HCT116 (cell line): Measurements from ENCODE around the gene DONSON. TPM values are rescaled to one million over a fixed set of nuclear protein-coding genes. Genes with fewer than 3 reads are reported as not detected.
A peak's percentile ranks its signal among the peaks of the same experiment; 100 is the strongest.

ENCODE experiments used
- ATAC-seq: fragments of 200-7000 bp; cut with Tn5 transposase; 2 replicates; pipeline ENCODE4 v1.9.1; 2020; ENCODE audit warnings: mild to moderate bottlenecking, moderate library complexity
- BruUV-seq: library from RNA; stranded (reverse); fragments of 400-500 nt; replicated peaks from 2 replicates; lab custom pipeline; 2021; lab: Mats Ljungman, UMichigan
- CTCF ChIA-PET: fragments of 300-600 bp; sonication (Branson Sonifier 250); formaldehyde crosslinking; loops from one replicate; lab custom pipeline; 2021; ENCODE audit warnings: antibody characterized with exemption; lab: Charles Lee
- POLR2A ChIA-PET: fragments of 300-600, 350-600 bp; sonication (Branson Sonifier 250); formaldehyde crosslinking; loops from one replicate; lab custom pipeline; 2021; ENCODE audit warnings: antibody characterized with exemption; lab: Charles Lee
- RAD21 ChIA-PET, 2 experiments: fragments of 300-600 bp; sonication (Branson Sonifier 250); formaldehyde crosslinking; loops; one replicate each; lab custom pipeline; 2023; ENCODE audit warnings: low total read pairs in 2 of 2; ENCODE audit not compliant: uncharacterized antibody in 2 of 2, unreplicated experiment in 2 of 2, low non-redundant PET in 1 of 2; lab: Charles Lee
- DNase-seq: peaks from one replicate; pipeline ENCODE4 v3.0.0-alpha.2; 2010; ENCODE audit warnings: low read depth, low spot score
- H2AFZ ChIP-seq: fragments of 200-600 bp; shearing (Covaris generic), sonication (generic); 2 replicates; pipeline ENCODE4 v1.6.1; 2017; ENCODE audit warnings: low read depth, mixed run types, mixed read lengths, antibody characterized with exemption, low read length; ENCODE audit not compliant: poor library complexity, severe bottlenecking
- H3K27ac ChIP-seq: 2 replicates; pipeline ENCODE4 v1.5.1; 2012; ENCODE audit warnings: low read depth, low read length
- H3K27me3 ChIP-seq: fragments of 200-600 bp; sonication (generic); 2 replicates; pipeline ENCODE4 v1.6.1; 2016; ENCODE audit warnings: mixed run types, low read length, mixed read lengths; ENCODE audit not compliant: insufficient read depth
- H3K36me3 ChIP-seq, 2 experiments: fragments of 200-500 bp in 1 of 2; fragments of 200-600 bp in 1 of 2; sonication (Bioruptor generic) in 1 of 2; sonication (generic) in 1 of 2; 2 replicates each; pipeline versions ENCODE4 v1.5.1 to v1.6.1; 2014 to 2016; ENCODE audit warnings: low read length in 2 of 2, inconsistent platforms in 1 of 2, mixed read lengths in 1 of 2, mixed run types in 1 of 2; ENCODE audit not compliant: insufficient read depth in 2 of 2, control insufficient read depth in 1 of 2
- H3K4me1 ChIP-seq, 2 experiments: fragments of 200-600 bp in 1 of 2; sonication (generic) in 1 of 2; 2 replicates each; pipeline versions ENCODE4 v1.5.1 to v1.6.1; 2012 to 2017; ENCODE audit warnings: low read length in 2 of 2, inconsistent platforms in 1 of 2, mild to moderate bottlenecking in 1 of 2, mixed read lengths in 1 of 2, mixed run types in 1 of 2, moderate library complexity in 1 of 2; ENCODE audit not compliant: insufficient read depth in 2 of 2, control insufficient read depth in 1 of 2
- H3K4me2 ChIP-seq: fragments of 200-600 bp; sonication (generic); 2 replicates; pipeline ENCODE4 v1.6.1; 2017; ENCODE audit warnings: mixed run types, low read length, mixed read lengths
- H3K4me3 ChIP-seq, 2 experiments: fragments of 200-600 bp in 1 of 2; sonication (generic) in 1 of 2; replicated peaks in 1 of 2; 2 replicates each; pipeline ENCODE4 v1.5.1; 2011 to 2016; ENCODE audit warnings: low read length in 2 of 2, control low read depth in 1 of 2, low read depth in 1 of 2, mild to moderate bottlenecking in 1 of 2, mixed read lengths in 1 of 2, mixed run types in 1 of 2
- H3K79me2 ChIP-seq: fragments of 200-600 bp; sonication (generic); 2 replicates; pipeline ENCODE4 v1.6.1; 2017; ENCODE audit warnings: mild to moderate bottlenecking, mixed run types, low read length, moderate library complexity, mixed read lengths; ENCODE audit not compliant: insufficient read depth
- H3K9ac ChIP-seq: fragments of 200-600 bp; sonication (generic); 2 replicates; pipeline ENCODE4 v1.6.1; 2016; ENCODE audit warnings: low read length, mixed read lengths
- H3K9me2 ChIP-seq: fragments of 200-600 bp; sonication (generic), shearing (Covaris generic); 2 replicates; pipeline ENCODE4 v1.6.1; 2017; ENCODE audit warnings: mixed run types, mild to moderate bottlenecking, moderate library complexity; ENCODE audit not compliant: insufficient read depth
- H3K9me3 ChIP-seq, 2 experiments: fragments of 200-500 bp in 1 of 2; fragments of 200-600 bp in 1 of 2; sonication (Bioruptor generic) in 1 of 2; sonication (generic) in 1 of 2; 2 replicates each; pipeline ENCODE4 v1.6.1; 2014 to 2017; ENCODE audit warnings: low read length in 2 of 2, mixed read lengths in 2 of 2, inconsistent platforms in 1 of 2, low read depth in 1 of 2, mild to moderate bottlenecking in 1 of 2, mixed run types in 1 of 2, moderate library complexity in 1 of 2; ENCODE audit not compliant: control insufficient read depth in 1 of 2, insufficient read depth in 1 of 2
- H4K20me1 ChIP-seq: fragments of 200-600 bp; sonication (generic), shearing (Covaris generic); 2 replicates; pipeline ENCODE4 v1.6.1; 2017; ENCODE audit warnings: mixed run types, mild to moderate bottlenecking, moderate library complexity; ENCODE audit not compliant: insufficient read depth
- CBX3 ChIP-seq: IDR thresholded peaks from 2 replicates; pipeline ENCODE4 v1.6.1; 2012; ENCODE audit warnings: low read depth
- ELF1 ChIP-seq: IDR thresholded peaks from 2 replicates; pipeline ENCODE4 v1.6.1; 2012; ENCODE audit warnings: low read depth, borderline replicate concordance
- EZH2phosphoT487 ChIP-seq: fragments of 200-600 bp; IDR thresholded peaks from 2 replicates; pipeline ENCODE4 v1.6.1; 2018; ENCODE audit warnings: antibody characterized with exemption, borderline replicate concordance
- FOSL1 ChIP-seq: IDR thresholded peaks from 2 replicates; pipeline ENCODE4 v1.6.1; 2012; ENCODE audit warnings: low read depth
- JUND ChIP-seq: IDR thresholded peaks from 2 replicates; pipeline ENCODE4 v1.6.1; 2012
- POLR2AphosphoS5 ChIP-seq: IDR thresholded peaks from 2 replicates; pipeline ENCODE4 v1.6.1; 2011; ENCODE audit warnings: mild to moderate bottlenecking, low read depth, low read length, moderate library complexity
- SIN3A ChIP-seq: IDR thresholded peaks from 2 replicates; pipeline ENCODE4 v1.6.1; 2012; ENCODE audit warnings: low read depth
- SP1 ChIP-seq: IDR thresholded peaks from 2 replicates; pipeline ENCODE4 v1.6.1; 2012; ENCODE audit warnings: low read depth
- SRF ChIP-seq: IDR thresholded peaks from 2 replicates; pipeline ENCODE4 v1.6.1; 2012; ENCODE audit warnings: low read depth
- YY1 ChIP-seq: IDR thresholded peaks from 2 replicates; pipeline ENCODE4 v1.6.1; 2011; ENCODE audit warnings: low read length, low read depth, moderate library complexity, mild to moderate bottlenecking; ENCODE audit not compliant: insufficient replicate concordance; ENCODE audit errors: extremely low read depth
- ZBTB33 ChIP-seq: IDR thresholded peaks from 2 replicates; pipeline ENCODE4 v1.6.1; 2011; ENCODE audit warnings: mild to moderate bottlenecking, low read length, moderate library complexity; ENCODE audit not compliant: insufficient replicate concordance; ENCODE audit errors: extremely low read depth
- ZFX ChIP-seq: fragments of 450-650 bp; IDR thresholded peaks from 2 replicates; pipeline ENCODE4 v1.6.1; 2017
- ZNF274 ChIP-seq: fragments of 200-500 bp; sonication (Bioruptor generic); IDR thresholded peaks from 2 replicates; pipeline ENCODE4 v1.6.1; 2014; ENCODE audit warnings: mild to moderate bottlenecking, low read depth, low read length, inconsistent platforms
- intact Hi-C: fragments of 100-400 bp; cut with micrococcal nuclease; formaldehyde crosslinking; loops from 2 replicates; pipeline ENCODE4 v1.10.0; 2022
- total RNA-seq: library from RNA; stranded (reverse); gene quantifications from one replicate; pipeline ENCODE4 v1.2.1, GENCODE V29; 2021; ENCODE audit not compliant: unreplicated experiment
- TF ChIP-seq, protein P1 (sequence below): IDR thresholded peaks from 2 replicates; pipeline ENCODE4 v1.6.1; 2012; ENCODE audit warnings: low read depth

Gene DONSON
- total RNA-seq, 1 experiment from 2014 or later, result 31.7 TPM

GRCh38 chr21:33586927-33587326 is 1.6 kb downstream of the DONSON start:
- Histone ChIP-seq H2AFZ (no peak overlapping the region), H3K36me3 (peaks cover 20% of the 10 kb centered on the region in 2 experiments), H3K79me2 (peaks cover 45% of the 10 kb centered on the region), H3K4me2 (peak overlapping the region; percentile 95), H3K9me3 (no peaks in the 10 kb centered on the region), H3K4me3 (peak overlapping the region; percentile 86 to 88; a peak in 3 of 4 replicates), H3K27ac (no peak overlapping the region), H3K9me2 (no peaks in the 10 kb centered on the region), H3K4me1 (peaks cover 6 to 21% of the 10 kb centered on the region in 2 experiments; a peak in 3 of 4 replicates), H3K9ac (peak overlapping the region; percentile 95), H3K27me3 (no peaks in the 10 kb centered on the region), H4K20me1 (no peaks in the 10 kb centered on the region)
- intact Hi-C loops, result no loop called here
- no TSS peak for BruUV-seq
- DNase-seq (no peak), ATAC-seq (no peak)
- ChIA-PET RAD21 (no interaction called here), CTCF (no interaction called here), POLR2A (no interaction called here)
- TF ChIP-seq SP1, result no peak
- no peak for TF ChIP-seq SRF
- TF ChIP-seq CBX3, result no peak
- no peak for TF ChIP-seq EZH2phosphoT487
- no peak for TF ChIP-seq ELF1
- TF ChIP-seq POLR2AphosphoS5, result no peak
- no peak for TF ChIP-seq YY1
- TF ChIP-seq, all 23 proteins: peak for 0

DNA sequence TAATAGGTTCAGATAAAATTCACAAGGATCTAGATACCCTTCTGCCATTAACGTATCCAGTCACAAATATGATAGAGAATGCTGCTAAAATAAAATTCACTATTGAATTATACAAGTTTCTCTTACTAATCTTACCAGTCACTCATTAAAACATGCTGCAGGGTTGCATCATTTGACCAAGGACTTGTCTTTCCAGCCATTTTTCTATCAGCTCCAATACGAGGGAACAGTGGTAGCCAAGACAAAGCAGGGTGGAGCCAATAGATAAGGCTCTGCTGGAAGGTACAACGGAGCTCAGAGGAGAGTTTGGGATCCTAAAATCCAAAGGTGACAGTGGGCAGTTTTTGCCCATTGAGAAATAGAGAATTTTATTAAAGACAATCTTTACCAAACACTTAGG is 4.0 kb downstream of the DONSON start:
- H3K36me3 ChIP-seq, result peaks cover 26 to 31% of the 10 kb centered on the region in 2 experiments
- CTCF ChIA-PET, result interaction anchor here (1.0 kb wide), 1 partner anchor 21 kb away, joined by 3 read pairs; no protein-coding TSS in a partner anchor
- no peak for DNase-seq
- H3K27me3 ChIP-seq, result no peaks in the 10 kb centered on the region
- no peaks in the 10 kb centered on the region for H3K9me2 ChIP-seq
- H3K9ac ChIP-seq, result no peak overlapping the region
- peaks cover 6 to 18% of the 10 kb centered on the region in 2 experiments; a peak in 3 of 4 replicates for H3K4me1 ChIP-seq
- no peak overlapping the region for H3K4me3 ChIP-seq
- TF ChIP-seq ZNF274, result no peak
- no peak for TF ChIP-seq SP1
- no peak for TF ChIP-seq SRF
- TF ChIP-seq JUND, result no peak
- TF ChIP-seq EZH2phosphoT487, result no peak
- TF ChIP-seq ZBTB33, result no peak
- no peak for TF ChIP-seq SIN3A
- TF ChIP-seq ZFX, result no peak
- TF ChIP-seq, protein P1, sequence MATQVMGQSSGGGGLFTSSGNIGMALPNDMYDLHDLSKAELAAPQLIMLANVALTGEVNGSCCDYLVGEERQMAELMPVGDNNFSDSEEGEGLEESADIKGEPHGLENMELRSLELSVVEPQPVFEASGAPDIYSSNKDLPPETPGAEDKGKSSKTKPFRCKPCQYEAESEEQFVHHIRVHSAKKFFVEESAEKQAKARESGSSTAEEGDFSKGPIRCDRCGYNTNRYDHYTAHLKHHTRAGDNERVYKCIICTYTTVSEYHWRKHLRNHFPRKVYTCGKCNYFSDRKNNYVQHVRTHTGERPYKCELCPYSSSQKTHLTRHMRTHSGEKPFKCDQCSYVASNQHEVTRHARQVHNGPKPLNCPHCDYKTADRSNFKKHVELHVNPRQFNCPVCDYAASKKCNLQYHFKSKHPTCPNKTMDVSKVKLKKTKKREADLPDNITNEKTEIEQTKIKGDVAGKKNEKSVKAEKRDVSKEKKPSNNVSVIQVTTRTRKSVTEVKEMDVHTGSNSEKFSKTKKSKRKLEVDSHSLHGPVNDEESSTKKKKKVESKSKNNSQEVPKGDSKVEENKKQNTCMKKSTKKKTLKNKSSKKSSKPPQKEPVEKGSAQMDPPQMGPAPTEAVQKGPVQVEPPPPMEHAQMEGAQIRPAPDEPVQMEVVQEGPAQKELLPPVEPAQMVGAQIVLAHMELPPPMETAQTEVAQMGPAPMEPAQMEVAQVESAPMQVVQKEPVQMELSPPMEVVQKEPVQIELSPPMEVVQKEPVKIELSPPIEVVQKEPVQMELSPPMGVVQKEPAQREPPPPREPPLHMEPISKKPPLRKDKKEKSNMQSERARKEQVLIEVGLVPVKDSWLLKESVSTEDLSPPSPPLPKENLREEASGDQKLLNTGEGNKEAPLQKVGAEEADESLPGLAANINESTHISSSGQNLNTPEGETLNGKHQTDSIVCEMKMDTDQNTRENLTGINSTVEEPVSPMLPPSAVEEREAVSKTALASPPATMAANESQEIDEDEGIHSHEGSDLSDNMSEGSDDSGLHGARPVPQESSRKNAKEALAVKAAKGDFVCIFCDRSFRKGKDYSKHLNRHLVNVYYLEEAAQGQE, result no peak
- TF ChIP-seq FOSL1, result no peak
- H3K4me2 ChIP-seq, result no peak overlapping the region
- BruUV-seq, result no TSS peak
- intact Hi-C loops, result no loop called here
- peaks cover 45% of the 10 kb centered on the region for H3K79me2 ChIP-seq
- no peak overlapping the region for H2AFZ ChIP-seq
- no peak overlapping the region for H3K27ac ChIP-seq
- H3K9me3 ChIP-seq, result no peaks in the 10 kb centered on the region
- no peak for ATAC-seq
- no peaks in the 10 kb centered on the region for H4K20me1 ChIP-seq
- RAD21 ChIA-PET, result no interaction called here
- POLR2A ChIA-PET, result no interaction called here
